Ovary (tissue), 9 donors: ENCODE results near the gene AVL9. TPM values are rescaled to one million over a fixed set of nuclear protein-coding genes. Genes with fewer than 3 reads are reported as not detected.
"Not testable (repeated sequence)": the region's sequence is repeated elsewhere in the genome, so short reads cannot be mapped to it uniquely, and the experiment has no call there.

Source experiments
- DNase-seq, 5 donors: peaks; one replicate each; pipeline ENCODE4 v3.0.0-alpha.2; 2019 to 2020
- H3K27ac ChIP-seq, 2 donors: fragments of 200-600 bp; one replicate each; pipeline versions ENCODE4 v1.5.1 to v1.8.0; 2019 to 2022
- H3K27me3 ChIP-seq: fragments of 200-600 bp; one replicate; pipeline ENCODE4 v1.8.0; 2022
- H3K36me3 ChIP-seq: fragments of 200-600 bp; sonication (generic); one replicate; pipeline ENCODE4 v1.5.1; 2019
- H3K4me1 ChIP-seq: one replicate; pipeline ENCODE4 v1.8.1; 2013; ENCODE audit warnings: mild to moderate bottlenecking, moderate library complexity; ENCODE audit not compliant: insufficient read depth
- H3K4me3 ChIP-seq: fragments of 200-600 bp; sonication (generic); one replicate; pipeline ENCODE4 v1.5.1; 2017
- H3K9me3 ChIP-seq, 2 donors: fragments of 200-600 bp in 1 of 2; sonication (generic) in 1 of 2; one replicate each; pipeline versions ENCODE4 v1.5.1 to v1.8.1; 2013 to 2019; ENCODE audit warnings: mild to moderate bottlenecking in 1 of 2, moderate library complexity in 1 of 2
- EP300 ChIP-seq: sonication (generic); formaldehyde crosslinking; IDR thresholded peaks from one replicate; pipeline ENCODE4 v1.6.1; 2017; ENCODE audit warnings: antibody characterized with exemption
- POLR2A ChIP-seq: fragments of 450-650 bp; IDR thresholded peaks from one replicate; pipeline ENCODE4 v1.6.1; 2017; ENCODE audit warnings: antibody characterized with exemption, mild to moderate bottlenecking, moderate library complexity
- WGBS, 3 donors: extraction: QIAGEN DNeasy Blood & Tissue Kit in 1 of 3; methylation state at CpG; one replicate each; pipeline versions ENCODE4 v1.1.5 to v1.1.7; 2013 to 2017; 5-methylcytosine and 5-hydroxymethylcytosine counted together
- intact Hi-C, 4 donors: fragments of 100-400 bp; cut with DNase I; formaldehyde crosslinking; loops; one replicate each; pipeline versions ENCODE4 v1.11.0 to v1.15.1; 2022 to 2023
- polyA plus RNA-seq, 2 donors: library from polyadenylated mRNA; stranded (reverse); fragments of 200-250 nt in 1 of 2; fragments of 350-450 nt in 1 of 2; fragmentation: Illumina TruSeq in 1 of 2; extraction: RNeasy Lipid Tissue Mini Kit (QIAGEN cat#74804) in 1 of 2; gene quantifications; one replicate each; pipeline ENCODE4 v1.2.3, GENCODE V29; 2013 to 2014
- total RNA-seq, 7 donors: library from RNA; depleted of rRNA in 2 of 7; stranded (reverse); fragments of >200 nt in 2 of 7; fragmentation: NEBNext Ultra II Directional in 3 of 7; extraction: Animal tissue kit (Norgen Biotek cat#: 25700) in 3 of 7; gene quantifications; one replicate each; pipeline versions ENCODE4 v1.1.0 to v1.2.4, GENCODE V29; 2016 to 2023
- TF ChIP-seq, protein P1 (sequence below), 3 donors: fragments of 450-650 bp in 2 of 3; fragments of 200-600 bp in 1 of 3; IDR thresholded peaks; one replicate each; pipeline versions ENCODE4 v1.5.1 to v1.8.0; 2016 to 2022; ENCODE audit warnings: antibody characterized with exemption in 3 of 3, mild to moderate bottlenecking in 1 of 3
- donor health status: DM: no; HTN: no; CAD: no; lungs with moderate emphysema.
- donor health status: DM: no; HTN: no; CAD: no.
- donor health status: Bipolar disorder and iron deficiency.
- donor health status: DM: yes; HTN: yes; CAD: no.
- donor health status: DM: no; HTN: no; CAD: no.
- donor health status: DM: yes; HTN: yes; CAD: no.

Gene AVL9
- total and polyA plus RNA-seq, 9 donors, result 6.8 to 34.4 (median 25.0) TPM

DNA sequence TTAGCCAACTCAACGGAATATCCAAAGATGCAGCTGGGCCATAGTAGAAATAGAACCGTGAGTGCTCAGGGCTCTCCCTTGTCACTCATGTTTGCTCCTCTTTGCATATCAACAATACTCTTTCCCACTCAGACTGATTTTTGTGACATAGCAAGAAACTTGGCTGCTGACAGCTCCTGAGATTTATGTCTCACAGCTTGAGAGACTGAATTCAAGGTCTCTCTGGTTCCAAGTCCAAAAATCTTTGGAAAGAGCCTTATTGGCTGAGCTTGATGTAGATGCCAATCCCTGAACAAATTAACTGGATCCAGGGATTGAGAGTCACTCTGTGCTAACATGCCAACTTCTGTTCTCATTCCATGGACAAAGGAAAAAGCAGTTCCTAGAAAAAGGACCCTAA lies 35.5 kb upstream of the AVL9 start:
- Histone ChIP-seq H3K4me1 (no peaks in the 10 kb centered on the region), H3K27me3 (no peaks in the 10 kb centered on the region), H3K9me3 (no peaks in the 10 kb centered on the region), H3K36me3 (no peaks in the 10 kb centered on the region), H3K4me3 (no peak overlapping the region), H3K27ac (no peak overlapping the region)
- TF ChIP-seq, protein P1, sequence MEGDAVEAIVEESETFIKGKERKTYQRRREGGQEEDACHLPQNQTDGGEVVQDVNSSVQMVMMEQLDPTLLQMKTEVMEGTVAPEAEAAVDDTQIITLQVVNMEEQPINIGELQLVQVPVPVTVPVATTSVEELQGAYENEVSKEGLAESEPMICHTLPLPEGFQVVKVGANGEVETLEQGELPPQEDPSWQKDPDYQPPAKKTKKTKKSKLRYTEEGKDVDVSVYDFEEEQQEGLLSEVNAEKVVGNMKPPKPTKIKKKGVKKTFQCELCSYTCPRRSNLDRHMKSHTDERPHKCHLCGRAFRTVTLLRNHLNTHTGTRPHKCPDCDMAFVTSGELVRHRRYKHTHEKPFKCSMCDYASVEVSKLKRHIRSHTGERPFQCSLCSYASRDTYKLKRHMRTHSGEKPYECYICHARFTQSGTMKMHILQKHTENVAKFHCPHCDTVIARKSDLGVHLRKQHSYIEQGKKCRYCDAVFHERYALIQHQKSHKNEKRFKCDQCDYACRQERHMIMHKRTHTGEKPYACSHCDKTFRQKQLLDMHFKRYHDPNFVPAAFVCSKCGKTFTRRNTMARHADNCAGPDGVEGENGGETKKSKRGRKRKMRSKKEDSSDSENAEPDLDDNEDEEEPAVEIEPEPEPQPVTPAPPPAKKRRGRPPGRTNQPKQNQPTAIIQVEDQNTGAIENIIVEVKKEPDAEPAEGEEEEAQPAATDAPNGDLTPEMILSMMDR (IDR thresholded peaks at IDR 0.05), result no peak
- TF ChIP-seq EP300, result no peak
- no peak for TF ChIP-seq POLR2A
- intact Hi-C loops, result no loop called here
- 59 to 81% (median 62%) methylated on average over 2 of the region's 2 CpGs for WGBS, 3 donors
- no peak for DNase-seq

DNA sequence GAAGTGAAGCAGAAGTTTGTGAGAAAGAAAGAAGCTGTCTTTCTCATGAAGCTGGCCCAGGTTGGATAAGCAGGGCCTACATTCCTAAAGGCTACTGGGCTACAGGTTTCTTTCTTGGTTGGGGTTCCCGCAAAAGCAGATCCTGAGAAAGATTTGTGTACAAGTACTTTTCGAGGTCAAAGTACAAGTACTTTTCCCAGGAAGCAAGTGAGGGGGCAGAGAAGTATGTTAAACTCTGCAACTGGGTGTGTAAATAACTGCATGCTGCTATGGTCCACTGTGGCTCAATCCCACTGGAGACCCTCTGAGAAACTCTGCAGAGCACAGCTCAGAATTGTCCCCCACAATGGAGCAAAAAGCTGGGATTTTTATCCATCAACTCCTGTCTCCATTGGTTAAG lies 33.8 kb upstream of the AVL9 start:
- DNase-seq, result no peak
- H3K36me3 ChIP-seq, result no peaks in the 10 kb centered on the region
- H3K9me3 ChIP-seq, result no peaks in the 10 kb centered on the region
- no peak overlapping the region for H3K4me3 ChIP-seq
- TF ChIP-seq EP300 (no peak), POLR2A (no peak)
- TF ChIP-seq, protein P1 (IDR thresholded peaks at IDR 0.05), result no peak
- intact Hi-C loops, result no loop called here
- H3K4me1 ChIP-seq, result no peaks in the 10 kb centered on the region
- no peaks in the 10 kb centered on the region for H3K27me3 ChIP-seq
- WGBS, 3 donors, result 54 to 78% (median 69%) methylated on average over 2 of the region's 2 CpGs
- no peak overlapping the region for H3K27ac ChIP-seq

DNA sequence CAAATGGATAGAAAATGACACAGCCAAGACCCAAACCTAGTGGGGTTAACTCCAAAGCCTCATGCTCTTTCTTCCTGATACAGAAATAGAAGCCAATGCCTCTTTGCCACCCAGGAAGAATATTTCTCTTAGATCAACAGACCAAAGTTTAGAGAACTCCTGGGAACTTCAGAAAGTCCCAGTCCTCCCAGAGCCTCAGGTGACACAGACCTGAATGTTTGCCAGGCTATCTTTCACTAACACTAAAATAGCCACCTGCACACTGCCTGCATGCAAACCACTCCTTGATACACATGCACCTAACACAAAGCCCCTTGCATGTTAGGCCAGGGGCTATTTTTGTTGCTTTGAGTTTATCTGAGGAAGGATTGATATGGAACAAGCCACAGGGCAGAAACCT lies 32.8 kb upstream of the AVL9 start:
- H3K4me3 ChIP-seq, result no peak overlapping the region
- no peaks in the 10 kb centered on the region for H3K4me1 ChIP-seq
- intact Hi-C loops, result no loop called here
- no peaks in the 10 kb centered on the region for H3K27me3 ChIP-seq
- H3K36me3 ChIP-seq, result no peaks in the 10 kb centered on the region
- DNase-seq, result no peak
- no peak overlapping the region for H3K27ac ChIP-seq
- TF ChIP-seq EP300, result no peak
- TF ChIP-seq, protein P1 (IDR thresholded peaks at IDR 0.05), result no peak
- TF ChIP-seq POLR2A, result no peak
- no peaks in the 10 kb centered on the region for H3K9me3 ChIP-seq

DNA sequence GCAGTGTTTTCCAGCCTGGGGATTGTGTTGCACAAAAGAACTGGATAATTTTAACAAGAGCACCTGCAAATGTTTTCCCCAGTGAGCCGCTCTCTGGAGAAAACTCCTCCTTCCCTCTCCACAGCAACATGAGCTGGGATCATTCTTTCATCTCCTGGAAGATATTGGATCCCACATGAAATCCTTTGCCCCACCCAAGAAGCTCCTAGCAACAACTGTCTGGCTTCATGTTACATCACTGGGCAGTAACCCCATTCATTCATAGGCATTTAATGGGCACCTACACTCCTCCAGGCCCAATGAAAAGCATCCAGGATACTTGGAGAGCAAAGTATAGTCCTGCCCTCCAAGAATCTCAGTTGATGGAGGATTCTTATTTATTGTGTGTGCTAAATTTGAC lies 32.3 kb upstream of the AVL9 start:
- no peaks in the 10 kb centered on the region for H3K36me3 ChIP-seq
- 49 to 72% (median 57%) methylated on average over 1 of the region's 1 CpG for WGBS, 3 donors
- TF ChIP-seq, protein P1 (IDR thresholded peaks at IDR 0.05), result no peak
- TF ChIP-seq POLR2A (no peak), EP300 (no peak)

DNA sequence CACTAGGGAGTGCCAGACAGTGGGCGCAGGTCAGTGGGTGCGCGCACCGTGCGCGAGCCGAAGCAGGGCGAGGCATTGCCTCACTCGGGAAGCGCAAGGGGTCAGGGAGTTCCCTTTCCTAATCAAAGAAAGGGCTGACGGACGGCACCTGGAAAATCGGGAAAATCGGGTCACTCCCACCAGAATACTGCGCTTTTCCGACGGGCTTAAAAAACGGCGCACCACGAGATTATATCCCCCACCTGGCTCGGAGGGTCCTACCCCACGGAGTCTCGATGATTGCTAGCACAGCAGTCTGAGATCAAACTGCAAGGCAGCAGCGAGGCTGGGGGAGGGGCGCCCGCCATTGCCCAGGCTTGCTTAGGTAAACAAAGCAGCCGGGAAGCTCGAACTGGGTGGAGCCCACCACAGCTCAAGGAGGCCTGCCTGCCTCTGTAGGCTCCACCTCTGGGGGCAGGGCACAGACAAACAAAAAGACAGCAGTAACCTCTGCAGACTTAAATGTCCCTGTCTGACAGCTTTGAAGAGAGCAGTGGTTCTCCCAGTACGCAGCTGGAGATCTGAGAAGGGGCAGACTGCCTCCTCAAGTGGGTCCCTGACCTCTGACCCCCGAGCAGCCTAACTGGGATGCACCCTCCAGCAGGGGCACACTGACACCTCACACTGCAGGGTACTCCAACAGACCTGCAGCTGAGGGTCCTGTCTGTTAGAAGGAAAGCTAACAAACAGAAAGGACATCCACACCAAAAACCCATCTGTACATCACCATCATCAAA lies 30.5 kb upstream of the AVL9 start:
- H3K9me3 ChIP-seq, intact Hi-C loops, H3K4me1 ChIP-seq, H3K27ac ChIP-seq, H3K36me3 ChIP-seq, DNase-seq, H3K27me3 ChIP-seq, H3K4me3 ChIP-seq: not testable (repeated sequence)
- 73 to 87% (median 77%) methylated on average over 23 to 27 of the region's 30 CpGs for WGBS, 3 donors

More for the DNA sequence above, 32.3 kb upstream of the AVL9 start:
- no peak for DNase-seq
- no peaks in the 10 kb centered on the region for H3K9me3 ChIP-seq
- H3K4me1 ChIP-seq, result no peaks in the 10 kb centered on the region
- intact Hi-C loops, result no loop called here
- no peak overlapping the region for H3K4me3 ChIP-seq
- no peak overlapping the region for H3K27ac ChIP-seq
- H3K27me3 ChIP-seq, result no peaks in the 10 kb centered on the region

DNA sequence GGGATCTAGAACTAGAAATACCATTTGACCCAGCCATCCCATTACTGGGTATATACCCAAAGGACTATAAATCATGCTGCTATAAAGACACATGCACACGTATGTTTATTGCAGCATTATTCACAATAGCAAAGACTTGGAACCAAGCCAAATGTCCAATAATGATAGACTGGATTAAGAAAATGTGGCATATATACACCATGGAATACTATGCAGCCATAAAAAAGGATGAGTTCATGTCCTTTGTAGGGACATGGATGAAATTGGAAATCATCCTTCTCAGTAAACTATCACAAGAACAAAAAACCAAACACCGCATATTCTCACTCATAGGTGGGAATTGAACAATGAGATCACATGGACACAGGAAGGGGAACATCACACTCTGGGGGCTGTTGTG lies 25.3 kb upstream of the AVL9 start:
- H3K4me1 ChIP-seq, DNase-seq, H3K27me3 ChIP-seq, H3K36me3 ChIP-seq, H3K9me3 ChIP-seq, H3K27ac ChIP-seq, H3K4me3 ChIP-seq, intact Hi-C loops: not testable (repeated sequence)
- WGBS, 3 donors, result 97 to 100% methylated on average over 1 of the region's 2 CpGs; no CpG with 5 or more reads in 1 of the 3 donors
